A673 (cell line): Measurements from ENCODE around the gene GALNT18. TPM values are rescaled to one million over a fixed set of nuclear protein-coding genes. Genes with fewer than 3 reads are reported as not detected.

Experiments
- BruUV-seq: library from RNA; stranded (reverse); fragments of 400-500 nt; replicated peaks from 2 replicates; lab custom pipeline; 2021; lab: Mats Ljungman, UMichigan
- CTCF ChIA-PET: fragments of 300-600 bp; sonication (Branson Sonifier 250); formaldehyde crosslinking; loops from one replicate; lab custom pipeline; 2022; ENCODE audit warnings: antibody characterized with exemption; lab: Charles Lee
- POLR2A ChIA-PET: fragments of 300-600 bp; sonication (Branson Sonifier 250); formaldehyde crosslinking; loops from one replicate; lab custom pipeline; 2022; ENCODE audit warnings: antibody characterized with exemption; ENCODE audit not compliant: low non-redundant PET; lab: Charles Lee
- DNase-seq: peaks from one replicate; pipeline ENCODE4 v3.0.0-alpha.2; 2015; ENCODE audit warnings: low spot score
- H3K27ac ChIP-seq: fragments of 200-600 bp; sonication (generic); 2 replicates; pipeline ENCODE4 v1.5.1; 2016; ENCODE audit warnings: mixed run types, low read depth, mild to moderate bottlenecking, mixed read lengths, antibody characterized with exemption, low read length; ENCODE audit not compliant: poor library complexity, severe bottlenecking
- H3K27me3 ChIP-seq: fragments of 200-600 bp; sonication (generic); replicated peaks from 2 replicates; pipeline ENCODE4 v1.6.1; 2017; ENCODE audit warnings: mixed run types, low read depth, mild to moderate bottlenecking, mixed read lengths, antibody characterized with exemption, low read length; ENCODE audit not compliant: insufficient read depth, poor library complexity
- H3K36me3 ChIP-seq: fragments of 200-600 bp; sonication (generic); 2 replicates; pipeline ENCODE4 v1.6.1; 2016; ENCODE audit warnings: mixed run types, mild to moderate bottlenecking, mixed read lengths, antibody characterized with exemption, low read length; ENCODE audit not compliant: insufficient read depth, poor library complexity, severe bottlenecking
- H3K4me1 ChIP-seq: fragments of 200-600 bp; sonication (generic); 2 replicates; pipeline ENCODE4 v1.6.1; 2017; ENCODE audit warnings: mixed run types, mild to moderate bottlenecking, mixed read lengths, antibody characterized with exemption, low read length; ENCODE audit not compliant: insufficient read depth, poor library complexity, severe bottlenecking
- H3K4me3 ChIP-seq: fragments of 200-600 bp; sonication (generic); 2 replicates; pipeline ENCODE4 v1.5.1; 2016; ENCODE audit warnings: low read depth, mixed run types, mild to moderate bottlenecking, mixed read lengths, low read length; ENCODE audit not compliant: poor library complexity, severe bottlenecking
- H3K9me3 ChIP-seq: fragments of 200-600 bp; sonication (generic); 2 replicates; pipeline ENCODE4 v1.6.1; 2016; ENCODE audit warnings: mixed run types, low read depth, mild to moderate bottlenecking, mixed read lengths, antibody characterized with exemption, low read length; ENCODE audit not compliant: poor library complexity, severe bottlenecking
- EZH2 ChIP-seq: fragments of 200-600 bp; sonication (generic); IDR thresholded peaks from 2 replicates; pipeline ENCODE4 v1.6.1; 2017; ENCODE audit warnings: borderline replicate concordance, low read depth, mild to moderate bottlenecking, mixed read lengths, antibody characterized with exemption, low read length; ENCODE audit not compliant: poor library complexity, severe bottlenecking
- intact Hi-C: fragments of 100-400 bp; cut with micrococcal nuclease; formaldehyde crosslinking; loops from one replicate; pipeline ENCODE4 v1.10.0; 2022; ENCODE audit not compliant: unreplicated experiment
- total RNA-seq: library from RNA; stranded (reverse); gene quantifications from 2 replicates; pipeline ENCODE4 v1.2.3, GENCODE V29; 2021
- TF ChIP-seq, protein P1 (sequence below): fragments of 300-800, 200-600 bp; sonication (generic); conservative IDR thresholded peaks from 2 replicates; pipeline ENCODE4 v1.5.1; 2017; ENCODE audit warnings: low read depth, mild to moderate bottlenecking, antibody characterized with exemption, low read length, moderate library complexity, mixed read lengths

GALNT18 gene
- total RNA-seq, 1 experiment from 2014 or later = 0.37 TPM

DNA sequence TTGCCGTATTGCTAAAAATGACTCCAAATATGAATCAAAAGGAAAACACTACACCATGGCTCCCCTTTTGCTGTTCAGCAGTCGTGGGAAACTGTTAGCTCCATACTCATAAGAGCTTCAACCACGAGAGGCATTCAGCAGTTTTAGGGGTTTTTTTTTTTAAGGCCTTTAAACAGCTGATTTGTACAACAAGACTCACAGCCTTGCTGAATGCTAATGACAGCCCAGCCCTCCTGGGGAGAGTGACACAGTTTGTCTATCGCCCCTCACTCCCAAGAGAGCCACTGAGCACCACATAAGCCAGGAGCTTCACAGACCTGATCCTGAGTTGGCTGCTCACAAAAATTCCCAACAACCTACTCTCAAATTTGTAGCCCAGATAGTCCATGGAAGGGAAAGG lies 32.4 kb downstream of the GALNT18 start:
- H3K4me1 ChIP-seq = no peaks in the 10 kb centered on the region
- intact Hi-C loops = no loop called here
- no peak for DNase-seq
- BruUV-seq = no TSS peak
- H3K27me3 ChIP-seq = no peaks in the 10 kb centered on the region
- H3K27ac ChIP-seq = no peak overlapping the region
- POLR2A ChIA-PET = no interaction called here
- H3K9me3 ChIP-seq = no peaks in the 10 kb centered on the region
- CTCF ChIA-PET = no interaction called here
- no peak for TF ChIP-seq EZH2
- TF ChIP-seq, protein P1, sequence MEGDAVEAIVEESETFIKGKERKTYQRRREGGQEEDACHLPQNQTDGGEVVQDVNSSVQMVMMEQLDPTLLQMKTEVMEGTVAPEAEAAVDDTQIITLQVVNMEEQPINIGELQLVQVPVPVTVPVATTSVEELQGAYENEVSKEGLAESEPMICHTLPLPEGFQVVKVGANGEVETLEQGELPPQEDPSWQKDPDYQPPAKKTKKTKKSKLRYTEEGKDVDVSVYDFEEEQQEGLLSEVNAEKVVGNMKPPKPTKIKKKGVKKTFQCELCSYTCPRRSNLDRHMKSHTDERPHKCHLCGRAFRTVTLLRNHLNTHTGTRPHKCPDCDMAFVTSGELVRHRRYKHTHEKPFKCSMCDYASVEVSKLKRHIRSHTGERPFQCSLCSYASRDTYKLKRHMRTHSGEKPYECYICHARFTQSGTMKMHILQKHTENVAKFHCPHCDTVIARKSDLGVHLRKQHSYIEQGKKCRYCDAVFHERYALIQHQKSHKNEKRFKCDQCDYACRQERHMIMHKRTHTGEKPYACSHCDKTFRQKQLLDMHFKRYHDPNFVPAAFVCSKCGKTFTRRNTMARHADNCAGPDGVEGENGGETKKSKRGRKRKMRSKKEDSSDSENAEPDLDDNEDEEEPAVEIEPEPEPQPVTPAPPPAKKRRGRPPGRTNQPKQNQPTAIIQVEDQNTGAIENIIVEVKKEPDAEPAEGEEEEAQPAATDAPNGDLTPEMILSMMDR = no peak
- H3K36me3 ChIP-seq = no peaks in the 10 kb centered on the region
- no peak overlapping the region for H3K4me3 ChIP-seq

DNA sequence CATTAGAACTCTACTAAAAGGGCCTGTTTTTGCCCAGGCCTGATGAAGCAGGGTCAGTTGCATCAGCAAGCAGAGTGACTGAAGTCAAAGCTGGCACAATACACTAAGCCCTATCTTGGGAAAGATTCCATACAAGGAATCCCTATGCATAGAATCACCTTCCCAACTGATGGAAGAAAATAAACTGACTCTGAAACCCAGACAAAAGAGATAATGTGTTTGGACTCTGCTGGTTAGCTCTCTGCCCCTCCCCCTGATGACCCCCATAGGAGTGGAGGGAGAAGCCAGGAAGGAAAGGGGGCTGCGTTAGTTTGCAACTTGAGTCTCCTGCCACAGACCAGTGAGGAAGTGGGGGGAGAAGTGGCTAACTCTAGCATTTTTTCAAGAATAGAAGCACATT lies 32.9 kb downstream of the GALNT18 start:
- POLR2A ChIA-PET = no interaction called here
- CTCF ChIA-PET = no interaction called here
- H3K4me1 ChIP-seq = no peaks in the 10 kb centered on the region
- no peaks in the 10 kb centered on the region for H3K27me3 ChIP-seq
- no TSS peak for BruUV-seq
- H3K9me3 ChIP-seq = no peaks in the 10 kb centered on the region
- H3K36me3 ChIP-seq = no peaks in the 10 kb centered on the region
- DNase-seq = no peak
- TF ChIP-seq EZH2 = no peak
- TF ChIP-seq, protein P1 = no peak
- no peak overlapping the region for H3K4me3 ChIP-seq
- intact Hi-C loops = no loop called here
- H3K27ac ChIP-seq = no peak overlapping the region

DNA sequence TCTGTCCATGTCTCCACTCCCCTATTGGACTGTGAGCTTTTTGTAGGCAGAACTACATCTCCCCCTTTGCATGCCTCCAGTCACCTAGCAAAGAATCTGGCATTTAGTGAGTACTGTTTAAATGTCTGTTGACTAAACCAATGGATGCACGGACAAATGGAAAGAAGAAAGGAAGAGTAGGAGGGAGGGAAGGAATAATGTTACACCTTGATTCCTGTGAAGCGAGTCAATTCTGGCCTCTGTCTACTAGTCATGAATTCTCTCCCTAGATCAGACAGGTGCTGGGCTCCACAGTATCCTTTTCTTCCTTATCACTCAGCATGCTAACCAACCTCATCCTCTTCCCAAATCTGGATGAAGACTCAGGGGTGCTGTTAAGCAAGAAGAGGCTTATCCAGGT lies 33.6 kb downstream of the GALNT18 start:
- BruUV-seq = no TSS peak
- Histone ChIP-seq H3K4me1 (no peaks in the 10 kb centered on the region), H3K36me3 (no peaks in the 10 kb centered on the region), H3K4me3 (no peak overlapping the region), H3K27me3 (no peaks in the 10 kb centered on the region), H3K27ac (no peak overlapping the region), H3K9me3 (no peaks in the 10 kb centered on the region)
- ChIA-PET POLR2A (no interaction called here), CTCF (no interaction called here)
- intact Hi-C loops = no loop called here
- TF ChIP-seq, protein P1 = no peak
- no peak for TF ChIP-seq EZH2
- no peak for DNase-seq
